Smooth muscle cell (in vitro differentiated cells): Measurements from ENCODE around the gene GABRR1. TPM values are rescaled to one million over a fixed set of nuclear protein-coding genes. Genes with fewer than 3 reads are reported as not detected.
"Not testable (repeated sequence)": the region's sequence is repeated elsewhere in the genome, so short reads cannot be mapped to it uniquely, and the experiment has no call there.

Experiments used
- DNase-seq: peaks from one replicate; lab custom pipeline; 2025; ENCODE audit not compliant: unreplicated experiment; lab: John Stamatoyannopoulos, UW
- H2AFZ ChIP-seq: fragments of 200-600 bp; sonication (generic); 2 replicates; pipeline ENCODE4 v1.6.0; 2016; ENCODE audit warnings: antibody characterized with exemption, low read depth, mild to moderate bottlenecking
- H3F3A ChIP-seq: fragments of 200-600 bp; sonication (generic); 2 replicates; pipeline ENCODE4 v1.6.0; 2017; ENCODE audit warnings: antibody characterized with exemption, low read depth
- H3K27ac ChIP-seq: fragments of 200-600 bp; sonication (generic); 2 replicates; pipeline ENCODE4 v1.5.1; 2016; ENCODE audit warnings: low read depth, mild to moderate bottlenecking
- H3K27me3 ChIP-seq: fragments of 200-600 bp; sonication (generic); 2 replicates; pipeline ENCODE4 v1.6.1; 2016; ENCODE audit warnings: low read depth, mild to moderate bottlenecking
- H3K36me3 ChIP-seq: fragments of 200-600 bp; sonication (generic); 2 replicates; pipeline ENCODE4 v1.5.1; 2016; ENCODE audit warnings: low read depth
- H3K4me1 ChIP-seq: fragments of 200-600 bp; sonication (generic); 2 replicates; pipeline ENCODE4 v1.5.1; 2016; ENCODE audit warnings: low read depth
- H3K4me2 ChIP-seq: fragments of 200-600 bp; sonication (generic); 2 replicates; pipeline ENCODE4 v1.6.0; 2016; ENCODE audit warnings: mild to moderate bottlenecking
- H3K4me3 ChIP-seq: fragments of 200-600 bp; sonication (generic); 2 replicates; pipeline ENCODE4 v1.5.1; 2016; ENCODE audit warnings: mild to moderate bottlenecking
- H3K79me2 ChIP-seq: fragments of 200-600 bp; sonication (generic); 2 replicates; pipeline ENCODE4 v1.6.0; 2016; ENCODE audit warnings: low read depth, mild to moderate bottlenecking
- H3K9ac ChIP-seq: fragments of 200-600 bp; sonication (generic); 2 replicates; pipeline ENCODE4 v1.6.0; 2016; ENCODE audit warnings: low read depth
- H3K9me3 ChIP-seq: fragments of 200-600 bp; sonication (generic); replicated peaks from 2 replicates; pipeline ENCODE4 v1.5.1; 2016; ENCODE audit warnings: low read depth
- H4K20me1 ChIP-seq: fragments of 200-600 bp; sonication (generic); 2 replicates; pipeline ENCODE4 v1.6.0; 2016; ENCODE audit warnings: low read depth
- CTCF ChIP-seq: fragments of 200-600 bp; sonication (generic); IDR thresholded peaks from 2 replicates; pipeline ENCODE4 v1.5.1; 2017; ENCODE audit warnings: borderline replicate concordance, mild to moderate bottlenecking, antibody characterized with exemption; ENCODE audit not compliant: insufficient read depth, poor library complexity, severe bottlenecking
- WGBS: methylation state at CpG from one replicate; pipeline ENCODE4 v1.1.7; 2016; ENCODE audit warnings: low lambda C conversion rate; 5-methylcytosine and 5-hydroxymethylcytosine counted together
- polyA plus RNA-seq: library from polyadenylated mRNA; unstranded; fragments of >200 nt; fragmentation: Nextera tagmentation; extraction: Ambion mirVana; gene quantifications from 2 replicates; pipeline ENCODE4 v1.2.1, GENCODE V29; 2016
- total RNA-seq: library from RNA; depleted of rRNA; stranded (reverse); fragments of >200 nt; gene quantifications from 2 replicates; pipeline ENCODE4 v1.2.3, GENCODE V29; 2014

Gene GABRR1
- total and polyA plus RNA-seq, 2 experiments from 2014 or later: not detected

DNA sequence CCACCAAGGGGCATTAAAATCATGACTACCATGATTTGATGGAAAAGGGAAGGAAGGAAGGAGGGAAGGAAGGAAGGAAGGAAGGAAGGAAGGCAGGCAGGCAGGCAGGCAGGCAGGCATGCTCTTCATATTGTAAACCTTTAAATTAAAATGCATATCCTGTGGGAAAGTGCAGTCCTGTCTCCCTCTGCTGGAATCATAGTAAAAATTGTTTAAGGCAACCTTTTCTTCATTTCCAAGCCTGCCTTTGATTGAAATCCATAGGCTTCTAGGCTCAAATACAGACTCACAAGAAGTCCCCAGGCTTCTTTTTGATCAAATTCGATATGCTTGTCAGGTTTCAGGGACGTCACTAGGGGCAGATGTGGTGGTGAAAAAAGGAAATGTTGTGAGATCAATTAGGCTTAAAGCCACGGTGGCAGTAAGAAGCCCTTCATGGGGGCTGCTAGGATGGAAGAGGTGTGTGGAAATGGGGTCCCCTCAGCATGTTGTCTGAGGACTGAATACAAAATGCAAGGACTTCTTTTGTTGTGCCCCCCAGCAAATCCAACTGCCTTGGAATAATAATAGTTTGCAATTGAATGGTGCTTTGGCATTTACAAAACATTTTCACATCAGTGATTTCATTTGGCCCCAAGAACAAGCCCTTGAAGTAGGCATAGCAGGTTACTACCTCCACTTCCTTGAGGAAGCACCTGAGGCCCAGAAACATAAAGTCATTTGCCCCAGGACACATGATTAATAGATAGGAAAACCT, 25.6 kb upstream of the GABRR1 start:
- H3K27me3 ChIP-seq: peaks cover 27% of the 10 kb centered on the region
- H3K79me2 ChIP-seq: no peaks in the 10 kb centered on the region
- TF ChIP-seq CTCF: peak; percentile 56
- H3F3A ChIP-seq: no peaks in the 10 kb centered on the region
- 16% methylated on average over 3 of the region's 3 CpGs for WGBS
- no peaks in the 10 kb centered on the region for H3K9me3 ChIP-seq
- peaks cover 8% of the 10 kb centered on the region for H3K4me1 ChIP-seq
- H3K36me3 ChIP-seq: no peaks in the 10 kb centered on the region
- no peak overlapping the region for H3K4me3 ChIP-seq
- DNase-seq: no peak
- no peak overlapping the region for H3K27ac ChIP-seq
- no peak overlapping the region for H3K4me2 ChIP-seq
- H3K9ac ChIP-seq: no peak overlapping the region
- H2AFZ ChIP-seq: peak overlapping the region; percentile 18
- no peaks in the 10 kb centered on the region for H4K20me1 ChIP-seq

- TF ChIP-seq CTCF: peak; percentile 18
- Histone ChIP-seq H4K20me1 (no peaks in the 10 kb centered on the region), H3K36me3 (no peaks in the 10 kb centered on the region), H3K27ac (no peak overlapping the region), H3K4me1 (peaks cover 8% of the 10 kb centered on the region), H3F3A (no peaks in the 10 kb centered on the region), H3K27me3 (peaks cover 8% of the 10 kb centered on the region), H2AFZ (no peak overlapping the region), H3K79me2 (no peaks in the 10 kb centered on the region), H3K9me3 (no peaks in the 10 kb centered on the region), H3K4me2 (no peak overlapping the region), H3K9ac (no peak overlapping the region), H3K4me3 (no peak overlapping the region)
- no peak for DNase-seq
- WGBS: 96% methylated on average over 3 of the region's 3 CpGs
These were observed 22.2 kb upstream of the GABRR1 start for GRCh38 chr6:89239338-89239737.

- H3K4me2 ChIP-seq: no peak overlapping the region
- no peaks in the 10 kb centered on the region for H3K36me3 ChIP-seq
- no peak overlapping the region for H3K4me3 ChIP-seq
- no peak for DNase-seq
- H3K4me1 ChIP-seq: no peaks in the 10 kb centered on the region
- no peaks in the 10 kb centered on the region for H3K9me3 ChIP-seq
- H3K9ac ChIP-seq: no peak overlapping the region
- H3K27me3 ChIP-seq: no peaks in the 10 kb centered on the region
- no peak overlapping the region for H2AFZ ChIP-seq
- no peak overlapping the region for H3K27ac ChIP-seq
- no peak for TF ChIP-seq CTCF
- no peaks in the 10 kb centered on the region for H4K20me1 ChIP-seq
- H3F3A ChIP-seq: no peaks in the 10 kb centered on the region
- no peaks in the 10 kb centered on the region for H3K79me2 ChIP-seq
These were observed 20.0 kb upstream of the GABRR1 start for GRCh38 chr6:89237158-89237557.

- not testable (repeated sequence) for H3K9me3 ChIP-seq, H3K36me3 ChIP-seq, H3K27me3 ChIP-seq, H2AFZ ChIP-seq, H3K4me3 ChIP-seq, H4K20me1 ChIP-seq, H3K27ac ChIP-seq, H3K4me1 ChIP-seq, H3F3A ChIP-seq, H3K9ac ChIP-seq, H3K79me2 ChIP-seq, H3K4me2 ChIP-seq, DNase-seq
- WGBS: 95% methylated on average over 15 of the region's 15 CpGs
These were observed 16.4 kb upstream of the GABRR1 start for GRCh38 chr6:89233605-89234004.
